Measurements from ENCODE around the gene COL23A1. TPM values are rescaled to one million over a fixed set of nuclear protein-coding genes. Genes with fewer than 3 reads are reported as not detected.
A peak's percentile ranks its signal among the peaks of the same experiment; 100 is the strongest.

COL23A1 gene
- total RNA-seq, 1 experiment from 2014 or later: not detected

DNA sequence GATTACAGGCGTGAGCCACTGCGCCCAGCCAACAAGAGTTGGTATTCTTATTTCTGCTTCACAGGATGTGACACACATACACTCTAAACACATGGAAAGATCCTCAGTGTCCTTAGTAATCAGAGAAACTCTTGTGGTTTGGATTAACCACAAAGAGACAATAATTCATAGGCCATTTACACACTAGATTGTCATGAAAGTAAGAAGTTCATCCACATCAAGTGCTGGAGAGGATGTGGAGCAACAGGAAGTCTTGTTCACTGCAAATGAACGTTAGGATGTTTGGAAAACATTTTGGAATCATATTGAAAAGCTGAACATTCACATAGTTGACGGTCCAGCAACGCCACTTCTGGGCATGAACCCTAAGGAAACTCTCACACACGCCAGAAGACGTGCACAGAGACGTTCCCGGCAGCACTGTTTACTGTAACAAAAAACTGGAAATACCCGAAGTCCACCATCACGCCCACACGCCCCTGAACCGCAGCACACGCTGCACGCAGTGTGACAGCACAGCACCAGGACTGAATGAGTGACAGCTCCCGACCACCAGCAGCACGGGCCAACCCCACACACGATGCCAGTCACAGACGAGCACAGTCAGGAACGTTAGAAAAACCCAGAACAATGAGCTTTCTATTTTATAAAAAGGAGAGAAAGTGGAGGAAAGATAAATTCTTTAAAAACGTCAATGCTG, 87.6 kb downstream of the COL23A1 start:
- ChIA-PET CTCF (no interaction called here), POLR2A (ENCODE audit: unreplicated experiment) (no interaction called here)
- H3K4me2 ChIP-seq (ENCODE audit: low read length): no peak overlapping the region
- H4K20me1 ChIP-seq (ENCODE audit: low read length): no peaks in the 10 kb centered on the region
- H3K4me1 ChIP-seq (ENCODE audit: insufficient read depth, low read length): no peaks in the 10 kb centered on the region
- H3K9ac ChIP-seq (ENCODE audit: low read length): no peak overlapping the region
- H3K27me3 ChIP-seq (ENCODE audit: low read length): peaks cover 8% of the 10 kb centered on the region
- DNase-seq (peak; percentile 33), ATAC-seq (no peak)
- no peak overlapping the region for H2AFZ ChIP-seq (ENCODE audit: low read length)
- H3K9me2 ChIP-seq (replicated peaks; ENCODE audit: low read length): no peaks in the 10 kb centered on the region
- H3K79me2 ChIP-seq (ENCODE audit: low read length): no peaks in the 10 kb centered on the region
- H3K27ac ChIP-seq (ENCODE audit: low read length): no peak overlapping the region
- TF ChIP-seq EZH2phosphoT487 (IDR thresholded peaks at IDR 0.05; ENCODE audit: borderline replicate concordance, low read length): no peak
- no peak for TF ChIP-seq EZH2 (IDR thresholded peaks at IDR 0.05; ENCODE audit: low read length, unreplicated experiment)
- TF ChIP-seq, protein P1, sequence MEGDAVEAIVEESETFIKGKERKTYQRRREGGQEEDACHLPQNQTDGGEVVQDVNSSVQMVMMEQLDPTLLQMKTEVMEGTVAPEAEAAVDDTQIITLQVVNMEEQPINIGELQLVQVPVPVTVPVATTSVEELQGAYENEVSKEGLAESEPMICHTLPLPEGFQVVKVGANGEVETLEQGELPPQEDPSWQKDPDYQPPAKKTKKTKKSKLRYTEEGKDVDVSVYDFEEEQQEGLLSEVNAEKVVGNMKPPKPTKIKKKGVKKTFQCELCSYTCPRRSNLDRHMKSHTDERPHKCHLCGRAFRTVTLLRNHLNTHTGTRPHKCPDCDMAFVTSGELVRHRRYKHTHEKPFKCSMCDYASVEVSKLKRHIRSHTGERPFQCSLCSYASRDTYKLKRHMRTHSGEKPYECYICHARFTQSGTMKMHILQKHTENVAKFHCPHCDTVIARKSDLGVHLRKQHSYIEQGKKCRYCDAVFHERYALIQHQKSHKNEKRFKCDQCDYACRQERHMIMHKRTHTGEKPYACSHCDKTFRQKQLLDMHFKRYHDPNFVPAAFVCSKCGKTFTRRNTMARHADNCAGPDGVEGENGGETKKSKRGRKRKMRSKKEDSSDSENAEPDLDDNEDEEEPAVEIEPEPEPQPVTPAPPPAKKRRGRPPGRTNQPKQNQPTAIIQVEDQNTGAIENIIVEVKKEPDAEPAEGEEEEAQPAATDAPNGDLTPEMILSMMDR (conservative IDR thresholded peaks at IDR 0.05; ENCODE audit: low read depth, low read length): no peak
- no peaks in the 10 kb centered on the region for H3K9me3 ChIP-seq (ENCODE audit: low read length)
- intact Hi-C loops (cut with micrococcal nuclease): no loop called here
- no peak overlapping the region for H3K4me3 ChIP-seq (ENCODE audit: low read length)
- H3F3A ChIP-seq (ENCODE audit: low read length, unreplicated experiment): no peaks in the 10 kb centered on the region
- no TSS peak for BruUV-seq (replicated peaks)
- no peaks in the 10 kb centered on the region for H3K36me3 ChIP-seq (ENCODE audit: low read depth, low read length)

DNA sequence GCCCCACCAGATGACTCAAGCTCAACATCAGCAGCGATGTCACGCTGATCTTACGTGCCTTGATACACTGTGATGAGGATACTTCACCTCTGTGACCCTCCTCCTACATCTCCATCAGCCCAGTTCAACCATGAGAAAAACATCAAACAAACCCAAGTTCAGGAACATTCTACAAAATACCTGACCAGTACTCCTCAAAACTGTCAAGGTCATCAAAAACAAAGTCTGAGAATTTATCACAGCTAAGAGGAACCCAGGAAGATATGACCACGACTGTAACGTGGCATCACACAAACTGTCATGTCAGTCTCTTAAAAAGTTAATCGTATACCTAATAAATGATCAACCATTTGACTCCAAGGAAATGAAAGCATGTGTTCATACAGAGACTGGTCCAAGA, 90.8 kb downstream of the COL23A1 start:
- no peaks in the 10 kb centered on the region for H3K9me3 ChIP-seq (ENCODE audit: low read length)
- DNase-seq: no peak
- intact Hi-C loops (cut with micrococcal nuclease): no loop called here
- no peak overlapping the region for H2AFZ ChIP-seq (ENCODE audit: low read length)
- BruUV-seq (replicated peaks): no TSS peak
- no peak for ATAC-seq
- no peaks in the 10 kb centered on the region for H3K4me1 ChIP-seq (ENCODE audit: insufficient read depth, low read length)
- H3K4me3 ChIP-seq (ENCODE audit: low read length): no peak overlapping the region
- H3K36me3 ChIP-seq (ENCODE audit: low read depth, low read length): no peaks in the 10 kb centered on the region
- no peak for TF ChIP-seq EZH2 (IDR thresholded peaks at IDR 0.05; ENCODE audit: low read length, unreplicated experiment)
- no peak for TF ChIP-seq EZH2phosphoT487 (IDR thresholded peaks at IDR 0.05; ENCODE audit: borderline replicate concordance, low read length)
- TF ChIP-seq, protein P1 (conservative IDR thresholded peaks at IDR 0.05; ENCODE audit: low read depth, low read length): no peak
- no peaks in the 10 kb centered on the region for H3F3A ChIP-seq (ENCODE audit: low read length, unreplicated experiment)
- H3K4me2 ChIP-seq (ENCODE audit: low read length): no peak overlapping the region
- H3K79me2 ChIP-seq (ENCODE audit: low read length): no peaks in the 10 kb centered on the region
- peaks cover 30% of the 10 kb centered on the region for H3K27me3 ChIP-seq (ENCODE audit: low read length)
- no peaks in the 10 kb centered on the region for H4K20me1 ChIP-seq (ENCODE audit: low read length)
- H3K9ac ChIP-seq (ENCODE audit: low read length): no peak overlapping the region
- H3K27ac ChIP-seq (ENCODE audit: low read length): no peak overlapping the region
- CTCF ChIA-PET: interaction anchor here (0.6 kb wide), 1 partner anchor 424 kb away, joined by 3 read pairs; no protein-coding TSS in a partner anchor
- H3K9me2 ChIP-seq (replicated peaks; ENCODE audit: low read length): no peaks in the 10 kb centered on the region
- POLR2A ChIA-PET (ENCODE audit: unreplicated experiment): no interaction called here

DNA sequence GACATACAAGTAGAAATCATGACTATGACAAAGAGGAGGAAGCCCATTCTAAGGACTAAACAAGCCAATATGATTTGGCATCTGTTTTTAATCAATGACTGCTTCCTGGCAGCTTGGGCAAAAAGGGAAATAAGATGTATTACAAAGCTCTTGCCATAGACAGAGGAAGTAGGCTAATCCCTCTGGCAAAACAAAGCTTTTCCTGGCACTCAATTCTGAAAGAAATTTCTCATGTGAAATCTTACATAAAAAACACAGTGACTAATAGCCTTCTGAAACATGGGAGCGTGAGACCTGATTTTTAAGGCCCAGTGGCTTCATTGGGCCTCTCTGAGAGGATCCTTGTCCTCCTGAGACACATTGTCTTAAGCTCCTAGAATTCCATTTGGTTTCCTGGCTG, 93.6 kb downstream of the COL23A1 start:
- no peaks in the 10 kb centered on the region for H3K36me3 ChIP-seq (ENCODE audit: low read depth, low read length)
- H2AFZ ChIP-seq (ENCODE audit: low read length): no peak overlapping the region
- TF ChIP-seq EZH2phosphoT487 (IDR thresholded peaks at IDR 0.05; ENCODE audit: borderline replicate concordance, low read length) (no peak), EZH2 (IDR thresholded peaks at IDR 0.05; ENCODE audit: low read length, unreplicated experiment) (no peak)
- TF ChIP-seq, protein P1 (conservative IDR thresholded peaks at IDR 0.05; ENCODE audit: low read depth, low read length): no peak
- ChIA-PET POLR2A (ENCODE audit: unreplicated experiment) (no interaction called here), CTCF (no interaction called here)
- intact Hi-C loops (cut with micrococcal nuclease): no loop called here
- no peaks in the 10 kb centered on the region for H3K9me2 ChIP-seq (replicated peaks; ENCODE audit: low read length)
- H3K9ac ChIP-seq (ENCODE audit: low read length): no peak overlapping the region
- peaks cover 34% of the 10 kb centered on the region for H3K27me3 ChIP-seq (ENCODE audit: low read length)
- H3K4me3 ChIP-seq (ENCODE audit: low read length): no peak overlapping the region
- H3K4me1 ChIP-seq (ENCODE audit: insufficient read depth, low read length): no peaks in the 10 kb centered on the region
- no peak overlapping the region for H3K27ac ChIP-seq (ENCODE audit: low read length)
- no peak overlapping the region for H3K4me2 ChIP-seq (ENCODE audit: low read length)
- H3F3A ChIP-seq (ENCODE audit: low read length, unreplicated experiment): no peaks in the 10 kb centered on the region
- no peaks in the 10 kb centered on the region for H3K9me3 ChIP-seq (ENCODE audit: low read length)
- H4K20me1 ChIP-seq (ENCODE audit: low read length): no peaks in the 10 kb centered on the region
- H3K79me2 ChIP-seq (ENCODE audit: low read length): no peaks in the 10 kb centered on the region
- ATAC-seq (no peak), DNase-seq (no peak)
- no TSS peak for BruUV-seq (replicated peaks)

Data from PC-3 (cell line).